MCF 10A (cell line): ENCODE results near the gene SETD3. TPM values are rescaled to one million over a fixed set of nuclear protein-coding genes. Genes with fewer than 3 reads are reported as not detected.

Experiments
- BruUV-seq: library from RNA; stranded (reverse); fragments of 400-500 nt; replicated peaks from 2 replicates; lab custom pipeline; 2021; lab: Mats Ljungman, UMichigan
- CTCF ChIA-PET: fragments of 300-600 bp; sonication (Branson Sonifier 250); formaldehyde crosslinking; extraction: SDS; loops from one replicate; lab custom pipeline; 2021; ENCODE audit warnings: antibody characterized with exemption, inconsistent platforms; lab: Yijun Ruan, JAX
- POLR2A ChIA-PET: fragments of 300-600, 350-650 bp; sonication (Branson Sonifier 250); formaldehyde crosslinking; extraction: SDS; loops from one replicate; lab custom pipeline; 2020; ENCODE audit warnings: antibody characterized with exemption, inconsistent platforms; lab: Yijun Ruan, JAX
- DNase-seq: peaks from one replicate; pipeline ENCODE4 v3.0.0-alpha.2; 2018; ENCODE audit not compliant: unreplicated experiment
- H3K27ac Mint-ChIP-seq: one replicate; pipeline ENCODE4 v1.8.0; 2022; ENCODE audit warnings: mild to moderate bottlenecking, low read depth, mixed read lengths; ENCODE audit not compliant: unreplicated experiment
- H3K27me3 Mint-ChIP-seq: one replicate; pipeline ENCODE4 v1.8.0; 2022; ENCODE audit warnings: mixed read lengths; ENCODE audit not compliant: insufficient read depth, unreplicated experiment
- H3K36me3 Mint-ChIP-seq: one replicate; pipeline ENCODE4 v1.8.0; 2022; ENCODE audit warnings: mild to moderate bottlenecking, moderate library complexity, mixed read lengths; ENCODE audit not compliant: insufficient read depth, unreplicated experiment
- H3K4me1 Mint-ChIP-seq: one replicate; pipeline ENCODE4 v1.8.0; 2022; ENCODE audit warnings: mixed read lengths; ENCODE audit not compliant: insufficient read depth, unreplicated experiment
- H3K4me3 Mint-ChIP-seq: one replicate; pipeline ENCODE4 v1.8.0; 2022; ENCODE audit warnings: mild to moderate bottlenecking, moderate library complexity, mixed read lengths; ENCODE audit not compliant: unreplicated experiment
- H3K9me3 Mint-ChIP-seq: one replicate; pipeline ENCODE4 v1.8.0; 2022; ENCODE audit warnings: mixed read lengths; ENCODE audit not compliant: unreplicated experiment
- intact Hi-C: fragments of 100-400 bp; cut with micrococcal nuclease; formaldehyde crosslinking; loops from 2 replicates; pipeline ENCODE4 v1.14.1; 2022
- total RNA-seq: library from RNA; stranded (reverse); gene quantifications from 2 replicates; pipeline ENCODE4 v1.2.3, GENCODE V29; 2022
- TF ChIP-seq, protein P1 (sequence below): fragments of 200-600 bp; IDR thresholded peaks from one replicate; pipeline ENCODE4 v1.8.0; 2022; ENCODE audit warnings: antibody characterized with exemption, mild to moderate bottlenecking; ENCODE audit not compliant: unreplicated experiment

SETD3 gene
- total RNA-seq, 1 experiment from 2014 or later = 50.6 TPM

- CTCF ChIA-PET = interaction anchor here (0.9 to 2.3 kb wide), 5 partner anchors 16 to 771 kb away, joined by 3 to 13 read pairs (median 3); no protein-coding TSS in a partner anchor
- BruUV-seq = no TSS peak
- POLR2A ChIA-PET = no interaction called here
- H3K9me3 Mint-ChIP-seq = no peaks in the 10 kb centered on the region
- no peaks in the 10 kb centered on the region for H3K4me1 Mint-ChIP-seq
- H3K27ac Mint-ChIP-seq = no peak overlapping the region
- no peak for DNase-seq
- intact Hi-C loops = no loop called here
- no peak overlapping the region for H3K4me3 Mint-ChIP-seq
- H3K27me3 Mint-ChIP-seq = no peaks in the 10 kb centered on the region
- TF ChIP-seq, protein P1, sequence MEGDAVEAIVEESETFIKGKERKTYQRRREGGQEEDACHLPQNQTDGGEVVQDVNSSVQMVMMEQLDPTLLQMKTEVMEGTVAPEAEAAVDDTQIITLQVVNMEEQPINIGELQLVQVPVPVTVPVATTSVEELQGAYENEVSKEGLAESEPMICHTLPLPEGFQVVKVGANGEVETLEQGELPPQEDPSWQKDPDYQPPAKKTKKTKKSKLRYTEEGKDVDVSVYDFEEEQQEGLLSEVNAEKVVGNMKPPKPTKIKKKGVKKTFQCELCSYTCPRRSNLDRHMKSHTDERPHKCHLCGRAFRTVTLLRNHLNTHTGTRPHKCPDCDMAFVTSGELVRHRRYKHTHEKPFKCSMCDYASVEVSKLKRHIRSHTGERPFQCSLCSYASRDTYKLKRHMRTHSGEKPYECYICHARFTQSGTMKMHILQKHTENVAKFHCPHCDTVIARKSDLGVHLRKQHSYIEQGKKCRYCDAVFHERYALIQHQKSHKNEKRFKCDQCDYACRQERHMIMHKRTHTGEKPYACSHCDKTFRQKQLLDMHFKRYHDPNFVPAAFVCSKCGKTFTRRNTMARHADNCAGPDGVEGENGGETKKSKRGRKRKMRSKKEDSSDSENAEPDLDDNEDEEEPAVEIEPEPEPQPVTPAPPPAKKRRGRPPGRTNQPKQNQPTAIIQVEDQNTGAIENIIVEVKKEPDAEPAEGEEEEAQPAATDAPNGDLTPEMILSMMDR = no peak
- peaks cover 40% of the 10 kb centered on the region for H3K36me3 Mint-ChIP-seq
Observed at GRCh38 chr14:99394602-99395156, 86.0 kb downstream of the SETD3 start.

- no TSS peak for BruUV-seq
- ChIA-PET POLR2A (interaction anchor here (0.5 to 1.0 kb wide), 3 partner anchors 11 to 239 kb away, joined by 3 to 4 read pairs (median 3); no protein-coding TSS in a partner anchor), CTCF (interaction anchor here (0.6 to 2.3 kb wide), 19 partner anchors 8 to 456 kb away, joined by 3 to 29 read pairs (median 5); no protein-coding TSS in a partner anchor)
- H3K36me3 Mint-ChIP-seq = peaks cover 30% of the 10 kb centered on the region
- H3K4me3 Mint-ChIP-seq = no peak overlapping the region
- H3K27me3 Mint-ChIP-seq = no peaks in the 10 kb centered on the region
- no peaks in the 10 kb centered on the region for H3K9me3 Mint-ChIP-seq
- DNase-seq = peak; percentile 54
- TF ChIP-seq, protein P1 = peak; percentile 59
- intact Hi-C loops = loop anchor here (1.0 kb wide), 1 partner anchor 22 kb away; no protein-coding TSS in a partner anchor
- no peaks in the 10 kb centered on the region for H3K4me1 Mint-ChIP-seq
- H3K27ac Mint-ChIP-seq = no peak overlapping the region
Observed at GRCh38 chr14:99393059-99393655, 87.5 kb downstream of the SETD3 start.

DNA sequence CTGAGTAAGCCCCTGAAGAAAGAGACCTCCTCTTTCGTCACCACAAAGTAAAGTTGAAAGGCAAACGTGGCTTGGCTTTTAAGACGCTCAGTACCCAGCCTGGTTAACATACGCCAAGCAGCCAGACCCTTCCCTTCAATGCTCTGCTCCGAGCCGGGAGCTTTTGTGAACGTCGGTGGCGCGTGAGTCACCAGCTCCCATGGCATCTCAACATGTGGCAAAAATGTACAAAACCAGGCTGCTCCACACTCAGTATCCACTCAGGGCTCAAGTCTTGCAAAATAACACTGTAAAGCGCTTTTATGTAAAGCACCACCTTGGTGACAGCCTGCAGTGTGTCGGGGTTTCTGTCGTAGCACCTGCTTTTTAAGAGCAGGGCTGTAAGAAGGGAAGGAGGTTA lies 89.0 kb downstream of the SETD3 start:
- H3K9me3 Mint-ChIP-seq = no peaks in the 10 kb centered on the region

More for the DNA sequence above, 89.0 kb downstream of the SETD3 start:
- peaks cover 10% of the 10 kb centered on the region for H3K27me3 Mint-ChIP-seq
- intact Hi-C loops = no loop called here
- ChIA-PET POLR2A (interaction anchor here (0.8 kb wide), 1 partner anchor 24 kb away, joined by 3 read pairs; no protein-coding TSS in a partner anchor), CTCF (interaction anchor here (1.0 to 2.2 kb wide), 3 partner anchors 9 to 51 kb away, joined by 3 to 29 read pairs (median 3); no protein-coding TSS in a partner anchor)
- H3K27ac Mint-ChIP-seq = no peak overlapping the region
- peaks cover 5% of the 10 kb centered on the region for H3K4me1 Mint-ChIP-seq
- DNase-seq = no peak
- TF ChIP-seq, protein P1 = no peak
- no peak overlapping the region for H3K4me3 Mint-ChIP-seq
- BruUV-seq = no TSS peak
- H3K36me3 Mint-ChIP-seq = peaks cover 20% of the 10 kb centered on the region
